Sigmoid colon (tissue), 4 donors: ENCODE data around the gene DLL3.

Experiments
- EP300 ChIP-seq, 4 donors: sonication (generic); formaldehyde crosslinking; IDR thresholded peaks; one replicate each; pipeline ENCODE4 v1.6.1; 2017; ENCODE audit warnings: antibody characterized with exemption in 4 of 4
- POLR2A ChIP-seq, 2 donors: fragments of 450-650 bp; IDR thresholded peaks; one replicate each; pipeline ENCODE4 v1.6.1; 2016; ENCODE audit warnings: antibody characterized with exemption in 2 of 2, mild to moderate bottlenecking in 2 of 2, moderate library complexity in 2 of 2

DNA sequence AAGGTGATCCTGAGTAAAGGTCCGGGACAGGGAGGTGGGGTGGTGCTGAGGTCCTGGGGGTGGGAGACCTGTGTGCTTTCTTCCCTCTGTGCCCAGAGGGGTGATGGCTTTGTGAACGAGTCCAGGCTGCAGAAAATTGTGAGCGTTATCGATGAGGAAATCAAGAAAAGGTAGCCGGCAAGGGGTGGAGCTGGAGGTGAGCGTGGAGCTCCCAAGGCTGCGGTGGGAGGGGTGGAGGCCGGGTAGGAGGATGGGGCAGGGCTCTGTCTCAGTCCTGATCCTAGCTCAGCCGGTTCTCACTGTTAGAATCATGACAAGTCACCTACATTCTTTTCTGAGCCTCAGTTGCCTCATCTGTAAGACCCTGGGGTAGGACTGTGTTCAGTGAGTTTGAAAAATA, 20.2 kb downstream of the DLL3 start:
- TF ChIP-seq POLR2A (IDR thresholded peaks at IDR 0.05) (no peak), EP300 (IDR thresholded peaks at IDR 0.05) (no peak)
